HG03280 (cell line): ENCODE results near the gene SPSB4.

Experiments
- ATAC-seq: cut with Tn5 transposase; IDR thresholded peaks from one replicate; pipeline ENCODE4 v1.9.1; 2021; ENCODE audit warnings: mild to moderate bottlenecking, moderate library complexity; ENCODE audit not compliant: unreplicated experiment

Gene SPSB4

DNA sequence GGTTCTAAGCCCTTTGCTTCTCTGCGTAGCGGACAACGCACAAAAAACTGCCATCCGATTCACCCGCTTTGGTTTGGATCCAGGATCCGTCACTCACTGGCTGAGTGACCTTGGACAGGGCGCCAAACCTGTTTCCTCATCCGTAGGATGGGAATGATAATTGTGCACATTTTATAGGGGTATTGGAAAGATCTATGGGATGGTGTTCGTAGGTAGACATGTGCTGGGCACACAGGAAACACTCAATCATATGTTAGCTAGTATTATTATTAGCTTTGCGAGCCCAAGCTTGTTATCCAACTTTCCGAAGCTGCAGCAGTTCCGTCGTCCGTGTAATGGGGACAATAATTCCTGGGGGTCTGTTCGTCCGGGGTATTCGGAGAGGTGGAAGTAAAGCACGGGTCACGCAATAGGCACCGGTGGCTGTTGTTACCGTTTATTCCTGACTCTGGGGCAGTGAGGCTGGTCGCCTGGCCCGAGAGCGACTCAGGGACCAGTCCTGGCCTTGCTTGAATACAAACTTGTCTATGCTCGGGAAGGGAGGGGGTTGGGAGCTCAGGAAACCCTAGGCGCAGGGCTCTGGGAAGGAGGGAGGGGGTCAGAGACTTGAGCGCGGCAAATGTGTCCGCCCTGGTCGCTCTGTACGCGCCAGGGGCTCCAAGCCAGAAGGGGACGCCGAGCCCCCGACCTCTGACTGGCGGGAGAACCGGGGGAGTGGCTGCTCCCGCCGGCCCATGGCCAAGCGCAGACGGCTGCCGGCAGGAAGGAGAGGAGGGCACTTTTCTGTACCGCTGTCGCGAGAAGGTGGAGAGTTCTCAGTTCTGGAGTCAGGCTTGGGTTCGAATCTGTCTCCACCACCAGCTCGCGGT lies 1.3 kb downstream of the SPSB4 start:
- ATAC-seq, result no peak

GRCh38 chr3:141055136-141055535 lies 4.0 kb downstream of the SPSB4 start:
- no peak for ATAC-seq

DNA sequence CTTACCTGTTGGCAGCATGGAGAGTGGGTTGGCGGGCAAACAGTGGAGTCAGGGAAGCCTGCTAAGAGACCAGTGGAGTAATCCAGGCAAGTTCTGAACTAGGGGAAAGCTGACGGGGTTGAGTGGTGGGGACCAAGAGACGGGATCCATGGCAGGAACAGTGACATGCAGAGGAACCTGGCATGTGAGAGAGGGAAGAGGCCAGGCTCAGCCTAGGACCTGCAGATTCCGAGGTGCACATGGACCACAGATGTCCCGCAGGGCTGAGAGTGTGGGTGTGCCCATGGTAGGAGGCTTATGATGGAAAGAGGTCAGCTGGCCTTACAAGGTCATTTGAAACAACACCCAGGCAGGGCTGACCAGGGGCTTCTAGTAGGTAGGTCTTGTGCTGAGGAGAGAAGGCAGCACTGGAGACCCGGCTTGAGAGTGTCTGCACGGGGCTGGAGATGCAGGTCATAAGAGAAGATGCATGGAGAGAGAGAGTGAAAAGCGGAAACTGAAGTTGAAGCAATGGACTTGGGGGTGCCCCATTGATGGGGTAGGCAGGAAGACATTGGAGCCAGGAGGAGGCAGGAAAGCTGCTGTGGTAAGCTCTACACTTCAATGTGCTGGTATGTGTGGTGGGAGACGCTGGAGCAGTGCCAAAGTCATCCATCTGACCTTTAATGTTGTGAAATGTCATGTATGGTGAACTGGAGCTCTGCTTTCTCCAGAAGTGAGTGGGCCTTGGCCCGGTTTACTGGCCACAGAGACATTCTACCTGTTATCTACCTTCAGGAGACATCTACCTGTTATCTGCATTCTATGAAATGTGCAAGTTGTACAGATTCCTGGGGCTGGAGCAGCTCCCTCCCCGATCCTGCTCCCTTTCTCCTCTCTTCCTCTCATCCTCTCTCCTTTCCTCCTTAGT lies 4.6 kb downstream of the SPSB4 start:
- no peak for ATAC-seq

DNA sequence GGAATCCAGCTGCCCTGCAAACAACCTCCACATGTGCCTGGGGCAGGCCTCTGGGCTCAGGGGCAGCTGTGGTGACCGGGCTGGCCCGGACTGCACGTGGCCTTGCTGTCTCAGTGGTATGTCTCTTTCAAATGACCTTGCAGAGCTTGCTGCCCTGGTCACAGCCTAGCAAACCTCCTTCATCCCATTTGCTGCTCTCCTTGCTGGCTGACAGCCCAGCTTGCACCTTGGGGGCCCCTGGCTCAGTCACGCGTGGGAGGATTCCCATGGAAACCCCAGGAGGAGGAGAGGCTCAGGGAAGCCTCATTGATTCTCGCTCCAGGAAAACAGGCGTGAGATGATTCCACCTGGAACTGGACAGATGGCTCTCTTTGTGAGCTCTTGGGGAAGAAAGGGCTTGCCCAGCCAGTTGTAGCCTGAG lies 5.6 kb downstream of the SPSB4 start:
- no peak for ATAC-seq

- ATAC-seq, result no peak
Observed at GRCh38 chr3:141057436-141057835, 6.3 kb downstream of the SPSB4 start.

DNA sequence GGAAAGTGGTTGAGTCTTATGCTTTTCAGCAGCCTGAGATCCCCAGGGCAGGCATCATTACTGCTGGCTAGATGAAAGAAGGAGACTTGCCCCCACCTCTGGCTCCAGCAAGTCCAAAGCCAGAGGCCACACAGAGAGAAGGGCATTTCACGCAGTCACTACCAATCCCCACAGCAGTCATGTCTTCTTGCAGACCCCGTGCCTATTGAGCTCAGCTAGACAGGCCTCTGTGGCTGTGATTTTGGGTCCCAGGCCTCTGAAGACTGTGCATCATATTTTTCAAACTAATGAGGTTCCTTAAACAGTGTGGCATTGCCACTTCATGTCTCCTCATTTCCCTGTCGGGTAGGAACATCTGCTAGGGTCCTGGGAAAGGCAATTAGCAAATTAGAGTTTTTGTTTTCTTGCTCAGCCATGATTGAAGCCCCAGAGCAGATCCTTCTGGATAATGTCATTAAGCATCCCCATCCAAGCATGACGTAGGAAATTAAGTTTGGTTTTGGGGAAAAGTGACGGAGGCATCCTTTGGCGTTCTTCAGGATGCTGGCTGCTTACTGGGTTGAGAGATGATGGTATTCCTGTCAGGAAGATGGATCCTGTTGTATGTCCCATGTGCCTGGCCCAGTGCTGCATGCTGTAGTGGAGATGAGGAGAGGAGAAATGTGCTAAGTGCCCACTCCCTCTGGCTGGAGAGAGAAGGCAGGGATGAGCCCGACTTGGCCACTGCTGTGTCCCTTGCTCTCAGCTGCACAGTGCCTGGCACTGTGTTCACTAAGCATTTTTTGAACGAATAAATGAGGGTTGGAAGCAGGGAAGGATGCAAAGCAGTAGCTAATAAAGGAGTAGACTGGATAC lies 7.0 kb downstream of the SPSB4 start:
- no peak for ATAC-seq

DNA sequence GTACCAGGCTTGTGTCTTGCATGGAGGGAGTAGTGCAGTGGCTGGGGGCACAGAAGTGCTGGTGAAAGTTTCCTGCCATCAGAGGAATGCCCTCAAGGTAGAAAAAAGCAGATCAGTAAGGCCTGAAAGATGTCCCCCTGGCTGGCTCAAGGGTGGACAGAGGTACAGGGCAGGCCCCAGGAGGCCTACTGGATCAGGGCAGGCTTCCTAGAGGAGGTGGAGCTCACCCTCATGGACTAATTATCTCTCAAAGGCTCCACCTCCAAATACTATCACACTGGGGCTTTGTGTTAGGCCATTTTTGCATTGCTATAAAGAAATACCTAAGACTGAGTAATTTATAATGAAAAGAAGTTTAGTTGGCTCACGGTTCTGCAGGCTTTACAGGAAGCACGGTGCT lies 7.8 kb downstream of the SPSB4 start:
- no peak for ATAC-seq

DNA sequence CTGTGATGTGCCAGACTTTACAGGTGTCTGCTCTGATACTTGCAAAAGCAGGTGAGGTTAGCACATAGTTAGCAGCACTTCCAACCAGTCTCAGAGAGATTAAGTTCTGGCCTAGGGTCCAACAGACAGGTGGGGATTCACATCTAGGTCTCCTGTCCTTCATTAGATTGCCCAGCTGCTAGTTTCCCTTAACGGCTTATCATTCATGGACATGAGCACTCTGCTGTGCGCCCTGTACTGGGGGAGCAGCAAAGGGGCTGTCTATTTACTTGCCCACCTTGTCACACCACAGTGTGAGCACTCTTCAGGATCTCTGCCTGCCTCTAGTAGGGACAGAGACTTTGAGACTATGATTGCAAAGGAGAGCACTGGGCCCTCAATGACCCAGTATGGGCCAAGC lies 8.7 kb downstream of the SPSB4 start:
- ATAC-seq, result no peak

GRCh38 chr3:141060327-141060726 lies 9.2 kb downstream of the SPSB4 start:
- ATAC-seq, result no peak

GRCh38 chr3:141063831-141064230 lies 12.7 kb downstream of the SPSB4 start:
- ATAC-seq, result no peak

DNA sequence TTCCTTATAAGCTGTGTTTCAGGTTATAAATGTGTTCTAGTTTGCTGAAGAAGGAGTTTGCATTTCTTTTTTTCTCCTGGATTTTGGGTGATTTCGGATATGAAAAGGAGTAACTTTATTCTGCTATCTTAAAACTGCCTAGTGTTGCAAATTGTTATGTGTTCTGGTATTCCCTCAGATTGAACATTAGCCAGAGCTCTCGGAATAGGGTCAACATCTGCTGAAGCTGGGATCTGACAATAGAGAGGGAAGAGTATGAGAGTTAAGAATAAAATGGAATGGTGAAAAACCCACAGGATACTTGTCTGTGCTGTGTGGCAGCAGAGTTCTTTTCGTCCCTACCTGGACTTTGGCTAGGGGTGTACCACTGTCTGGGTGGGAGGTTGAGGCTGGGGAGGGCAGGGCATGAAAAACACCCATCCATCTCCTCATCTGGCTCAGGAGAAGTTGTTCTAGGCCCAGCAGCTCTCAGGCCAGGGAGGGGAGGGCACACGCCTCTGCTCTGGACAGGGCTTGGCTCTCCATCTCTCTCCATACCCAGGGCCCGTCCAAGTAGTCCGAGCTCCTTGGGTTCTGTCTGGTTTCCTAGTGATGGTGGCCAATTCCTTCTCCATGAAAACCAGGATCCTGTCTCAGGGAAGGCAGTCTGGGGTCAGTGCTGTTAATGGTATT lies 13.2 kb downstream of the SPSB4 start:
- ATAC-seq, result no peak

DNA sequence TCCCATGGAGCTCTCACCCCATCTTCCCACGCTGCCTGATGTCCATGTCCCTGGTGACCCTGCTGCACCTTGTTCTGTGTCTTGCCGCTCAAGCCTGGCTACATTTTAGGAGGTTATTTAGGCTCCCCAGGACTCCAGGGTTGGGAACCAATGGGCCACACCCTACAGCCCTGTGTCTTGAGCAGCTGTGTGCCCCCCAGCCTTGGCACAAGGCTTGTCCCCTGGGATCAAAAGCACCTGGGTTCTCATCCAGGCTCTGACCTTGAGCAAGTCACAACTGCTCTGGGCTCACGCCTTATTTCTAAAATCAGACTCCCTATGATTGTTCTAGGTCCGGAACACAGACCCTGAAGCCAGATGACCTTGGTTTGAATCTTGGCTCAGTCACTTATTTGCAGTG lies 14.1 kb downstream of the SPSB4 start:
- no peak for ATAC-seq

- ATAC-seq, result no peak
Observed at GRCh38 chr3:141065841-141066805, 15.0 kb downstream of the SPSB4 start.

DNA sequence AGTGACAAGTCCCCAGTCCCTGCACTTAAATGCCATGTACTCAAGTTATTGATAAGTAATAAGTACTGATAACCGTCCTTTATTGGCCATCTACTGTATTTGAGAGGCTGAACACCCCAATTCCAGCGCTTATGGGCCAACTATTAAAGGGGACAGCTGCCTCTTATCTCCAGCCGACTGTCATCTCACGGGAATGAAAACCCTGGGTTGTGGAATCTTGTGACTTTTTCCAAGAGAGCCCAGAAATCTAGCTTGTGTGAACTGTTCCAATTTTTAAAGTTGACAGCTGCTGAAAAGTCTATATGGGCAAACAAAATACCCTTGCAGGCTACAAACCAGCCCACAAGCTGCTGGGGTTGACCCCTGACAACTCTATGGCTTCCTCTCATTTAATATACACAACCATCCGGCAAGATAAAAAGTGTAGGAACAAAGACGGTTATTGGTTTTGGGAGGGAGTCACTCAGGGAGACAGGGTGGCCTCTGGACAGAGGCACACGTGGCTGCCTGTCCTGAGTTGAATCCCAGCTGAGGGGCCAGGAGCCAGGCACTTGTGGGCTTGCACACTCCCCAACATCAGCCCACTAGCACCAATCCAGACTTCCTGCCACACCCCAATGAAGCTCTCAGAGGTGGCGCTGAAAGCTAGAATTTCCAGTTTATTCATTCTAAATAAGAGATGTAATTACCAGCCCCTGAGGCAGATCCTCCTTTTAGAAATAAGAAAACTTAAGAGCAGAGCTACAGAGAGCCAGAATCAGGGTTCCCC lies 16.2 kb downstream of the SPSB4 start:
- no peak for ATAC-seq

- no peak for ATAC-seq
Observed at GRCh38 chr3:141070229-141070628, 19.1 kb downstream of the SPSB4 start.

DNA sequence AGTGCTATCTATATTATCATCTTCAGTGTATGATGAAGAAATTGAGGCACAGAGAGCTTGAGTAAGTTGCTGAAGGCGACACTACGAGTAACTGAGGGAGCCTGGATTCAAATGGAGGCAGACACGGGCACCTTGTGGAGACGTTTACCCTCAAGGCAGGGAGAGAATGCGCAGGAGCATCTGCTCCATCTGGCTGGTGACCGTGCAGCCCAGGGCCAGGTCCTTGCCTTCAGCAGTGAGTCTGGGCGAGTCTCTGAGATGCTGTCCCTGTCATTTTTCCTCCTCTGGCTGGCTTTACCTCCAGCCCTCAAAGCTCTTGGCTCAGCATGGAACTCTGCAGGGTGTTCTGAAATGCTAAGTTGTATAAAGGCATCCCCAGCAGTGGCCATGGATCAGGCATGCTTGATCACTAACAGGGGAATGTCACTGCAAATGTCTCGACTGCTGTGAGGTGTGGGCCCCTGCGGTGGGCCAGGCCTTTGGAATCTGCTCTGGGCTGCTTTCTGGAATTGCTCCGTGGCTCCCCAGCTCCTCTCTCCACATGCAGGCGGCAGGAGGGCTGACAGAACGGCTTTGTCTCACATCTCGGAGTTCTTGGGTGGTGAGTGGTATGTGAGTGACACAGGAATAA lies 19.7 kb downstream of the SPSB4 start:
- ATAC-seq, result no peak

DNA sequence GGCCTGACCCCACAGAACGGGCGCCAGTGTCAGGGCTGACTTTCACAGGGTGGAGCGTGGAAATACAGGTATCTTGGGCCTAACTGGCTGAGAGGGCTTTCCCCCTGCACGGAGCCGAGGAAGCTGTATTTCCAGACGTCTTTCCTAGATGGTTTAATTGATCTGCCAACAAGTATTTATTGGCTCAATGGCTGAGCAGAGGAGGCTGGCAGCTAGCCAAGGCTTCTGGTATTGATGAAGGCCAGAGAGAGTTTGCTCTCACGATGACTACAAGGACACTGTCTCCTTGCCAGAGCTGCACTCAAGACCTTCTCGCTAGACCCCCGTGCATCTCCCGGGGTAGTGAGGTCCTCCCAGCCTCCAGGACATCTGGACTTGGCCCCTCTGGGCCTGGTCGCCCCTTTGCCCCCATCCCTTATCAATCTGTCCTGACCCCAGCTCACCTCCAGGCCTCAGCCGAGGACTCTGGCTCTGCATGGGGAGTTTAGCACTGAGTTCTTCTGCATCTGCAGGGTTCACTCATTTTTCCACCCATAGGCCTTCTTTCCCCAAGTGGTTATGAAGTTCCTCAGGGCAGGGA lies 20.6 kb downstream of the SPSB4 start:
- no peak for ATAC-seq

DNA sequence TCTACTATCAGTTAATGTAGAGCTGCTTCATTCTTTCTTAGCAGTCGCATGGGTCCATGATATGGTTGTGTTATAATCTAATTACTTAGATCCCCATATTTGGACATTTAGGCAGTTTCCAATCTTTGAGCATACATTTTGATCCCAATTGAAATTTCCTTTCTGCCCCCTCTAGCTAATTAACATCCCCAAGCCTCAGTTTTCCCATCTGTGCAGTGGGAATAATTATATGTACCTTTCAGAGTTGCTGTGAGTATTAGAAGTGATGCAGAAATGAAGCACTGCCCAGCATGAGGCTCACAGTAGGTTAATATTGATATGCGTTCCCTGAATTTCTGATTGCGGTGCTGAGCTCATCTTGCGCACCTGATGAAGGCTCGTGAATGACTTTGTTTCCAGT lies 21.8 kb downstream of the SPSB4 start:
- ATAC-seq, result no peak
